IMR-90 (cell line): ENCODE measurements around the gene SEC16B. TPM values are rescaled to one million over a fixed set of nuclear protein-coding genes. Genes with fewer than 3 reads are reported as not detected.

Source experiments
- ATAC-seq: fragments of 200-7000 bp; cut with Tn5 transposase; 2 replicates; pipeline ENCODE4 v1.9.1; 2020; ENCODE audit warnings: low read depth, mild to moderate bottlenecking, moderate library complexity
- BruUV-seq: library from RNA; stranded (reverse); fragments of 400-500 nt; replicated peaks from 2 replicates; lab custom pipeline; 2021; lab: Mats Ljungman, UMichigan
- CTCF ChIA-PET: fragments of 300-600 bp; formaldehyde crosslinking; extraction: SDS; loops from one replicate; lab custom pipeline; 2021; ENCODE audit warnings: antibody characterized with exemption; lab: Yijun Ruan, JAX
- POLR2A ChIA-PET: fragments of 300-600 bp; sonication (Branson Sonifier 250); formaldehyde crosslinking; loops from one replicate; lab custom pipeline; 2022; ENCODE audit warnings: antibody characterized with exemption; ENCODE audit not compliant: unreplicated experiment; lab: Charles Lee
- DNase-seq: peaks from one replicate; pipeline ENCODE4 v3.0.0; 2013
- H2AFZ ChIP-seq: replicated peaks from 2 replicates; pipeline ENCODE3; 2013; ENCODE audit warnings: low read length, mild to moderate bottlenecking; ENCODE audit not compliant: poor library complexity
- H2AK5ac ChIP-seq: 2 replicates; pipeline ENCODE4 v1.6.1; 2013; ENCODE audit warnings: low read depth, low read length, inconsistent platforms
- H2AK9ac ChIP-seq: replicated peaks from 2 replicates; pipeline ENCODE3; 2013; ENCODE audit warnings: mild to moderate bottlenecking, low read depth, low read length, moderate library complexity; ENCODE audit not compliant: poor library complexity
- H2BK120ac ChIP-seq: 2 replicates; pipeline ENCODE4 v1.6.1; 2013; ENCODE audit warnings: low read depth, low read length, inconsistent platforms
- H2BK15ac ChIP-seq: 3 replicates; pipeline ENCODE4 v1.6.1; 2013; ENCODE audit warnings: low read depth, low read length, inconsistent platforms
- H2BK20ac ChIP-seq: 2 replicates; pipeline ENCODE4 v1.6.1; 2013; ENCODE audit warnings: low read depth, mild to moderate bottlenecking, inconsistent platforms, low read length, moderate library complexity
- H2BK5ac ChIP-seq: 2 replicates; pipeline ENCODE4 v1.6.1; 2013; ENCODE audit warnings: mild to moderate bottlenecking, low read depth, low read length, inconsistent platforms; ENCODE audit not compliant: poor library complexity, severe bottlenecking
- H3K14ac ChIP-seq: replicated peaks from 2 replicates; pipeline ENCODE4 v1.6.1; 2013; ENCODE audit warnings: low read depth, low read length, inconsistent platforms
- H3K18ac ChIP-seq: 2 replicates; pipeline ENCODE4 v1.6.1; 2013; ENCODE audit warnings: low read depth, low read length, control low read depth
- H3K23ac ChIP-seq: 2 replicates; pipeline ENCODE4 v1.6.1; 2013; ENCODE audit warnings: low read depth, low read length, inconsistent platforms
- H3K27ac ChIP-seq: 2 replicates; pipeline ENCODE4 v1.5.1; 2013; ENCODE audit warnings: mild to moderate bottlenecking, control low read depth, low read length; ENCODE audit not compliant: insufficient read depth
- H3K27me3 ChIP-seq: 2 replicates; pipeline ENCODE4 v1.6.1; 2013; ENCODE audit warnings: low read length; ENCODE audit not compliant: control insufficient read depth, insufficient read depth
- H3K36me3 ChIP-seq: 2 replicates; pipeline ENCODE4 v1.6.1; 2013; ENCODE audit warnings: low read length, mixed read lengths; ENCODE audit not compliant: control insufficient read depth, insufficient read depth
- H3K4ac ChIP-seq: 2 replicates; pipeline ENCODE4 v1.6.1; 2013; ENCODE audit warnings: low read depth, low read length, inconsistent platforms
- H3K4me1 ChIP-seq: 2 replicates; pipeline ENCODE4 v1.6.1; 2013; ENCODE audit warnings: low read length, mixed read lengths; ENCODE audit not compliant: control insufficient read depth, insufficient read depth
- H3K4me2 ChIP-seq: 2 replicates; pipeline ENCODE4 v1.6.1; 2013; ENCODE audit warnings: low read depth, mild to moderate bottlenecking, control low read depth, low read length, moderate library complexity
- H3K4me3 ChIP-seq: 2 replicates; pipeline ENCODE4 v1.5.1; 2013; ENCODE audit warnings: low read depth, mild to moderate bottlenecking, control low read depth, low read length, moderate library complexity; ENCODE audit not compliant: insufficient read depth
- H3K56ac ChIP-seq: 2 replicates; pipeline ENCODE4 v1.6.1; 2013; ENCODE audit warnings: low read length, inconsistent platforms; ENCODE audit not compliant: insufficient read depth; ENCODE audit errors: extremely low read depth
- H3K79me1 ChIP-seq, 2 experiments: 2 replicates each; pipeline ENCODE4 v1.6.1; 2013; ENCODE audit warnings: low read length in 2 of 2, inconsistent platforms in 1 of 2, low read depth in 1 of 2
- H3K9ac ChIP-seq: 2 replicates; pipeline ENCODE4 v1.6.1; 2013; ENCODE audit warnings: low read depth, low read length, control low read depth
- H3K9me1 ChIP-seq: 2 replicates; pipeline ENCODE4 v1.6.1; 2013; ENCODE audit warnings: low read length, inconsistent platforms; ENCODE audit not compliant: insufficient read depth
- H3K9me3 ChIP-seq: 2 replicates; pipeline ENCODE4 v1.6.1; 2013; ENCODE audit warnings: low read length; ENCODE audit not compliant: control insufficient read depth, insufficient read depth
- H4K20me1 ChIP-seq: 2 replicates; pipeline ENCODE4 v1.6.1; 2013; ENCODE audit warnings: low read length, inconsistent platforms; ENCODE audit not compliant: insufficient read depth
- H4K5ac ChIP-seq: 2 replicates; pipeline ENCODE4 v1.6.1; 2013; ENCODE audit warnings: mild to moderate bottlenecking, low read depth, low read length, control low read depth
- H4K8ac ChIP-seq, 2 experiments: 2 replicates each; pipeline ENCODE4 v1.6.1; 2013; ENCODE audit warnings: low read depth in 2 of 2, low read length in 2 of 2, control low read depth in 1 of 2, inconsistent platforms in 1 of 2
- H4K91ac ChIP-seq: 2 replicates; pipeline ENCODE4 v1.6.1; 2013; ENCODE audit warnings: low read depth, low read length, inconsistent platforms; ENCODE audit not compliant: insufficient read depth
- CTCF ChIP-seq: conservative IDR thresholded peaks from 2 replicates; pipeline ENCODE4 v1.5.1; 2012; ENCODE audit warnings: mild to moderate bottlenecking, low read depth, low read length, improper control_type of control experiment
- NFE2L2 ChIP-seq: fragments of 150-350 bp; IDR thresholded peaks from 2 replicates; pipeline ENCODE4 v1.6.1; 2016; ENCODE audit warnings: low read depth, mild to moderate bottlenecking, low read length
- RCOR1 ChIP-seq: IDR thresholded peaks from 2 replicates; pipeline ENCODE4 v1.6.1; 2012; ENCODE audit warnings: mild to moderate bottlenecking, low read length, improper control_type of control experiment; ENCODE audit not compliant: insufficient replicate concordance
- WGBS, 2 experiments: methylation state at CpG; one replicate each; pipeline versions ENCODE4 v1.1.5 to v1.1.7; 2013; ENCODE audit warnings: missing lambda C conversion rate in 2 of 2; ENCODE audit not compliant: insufficient read length in 1 of 2; ENCODE audit errors: extremely low coverage in 2 of 2; 5-methylcytosine and 5-hydroxymethylcytosine counted together
- dilution Hi-C: fragments of 300-500 bp; cut with HindIII; formaldehyde crosslinking; loops from one replicate; pipeline ENCODE4 v1.14.3; 2018; ENCODE audit warnings: low sequenced_read_pairs; ENCODE audit not compliant: unreplicated experiment
- in situ Hi-C: fragments of 300-500 bp; cut with MboI; formaldehyde crosslinking; loops from 3 replicates; pipeline ENCODE4 v1.14.3; 2019; ENCODE audit warnings: low sequenced_read_pairs, inconsistent platforms, mixed read lengths
- intact Hi-C: fragments of 100-400 bp; cut with micrococcal nuclease; formaldehyde crosslinking; loops from 2 replicates; pipeline ENCODE4 v1.10.0; 2022
- polyA plus RNA-seq, 3 experiments: library from polyadenylated mRNA; depleted of rRNA; stranded (reverse); fragments of >200 nt; gene quantifications; 2 replicates each; pipeline ENCODE4 v1.2.3, GENCODE V29; 2012; ENCODE audit warnings: low replicate concordance in 1 of 3
- total RNA-seq: library from RNA; depleted of rRNA; stranded (reverse); fragments of >200 nt; gene quantifications from 2 replicates; pipeline ENCODE4 v1.2.3, GENCODE V29; 2012

SEC16B gene
- total and polyA plus RNA-seq, 2 of the 4 experiments (the other 2 are of a cell fraction), result 4.3 TPM

GRCh38 chr1:177905686-177906085 lies 64.2 kb downstream of the SEC16B start:
- Histone ChIP-seq H2AFZ (no peak overlapping the region), H2BK20ac (no peak overlapping the region), H3K18ac (no peak overlapping the region), H3K27me3 (peaks cover 19% of the 10 kb centered on the region), H3K4me2 (no peak overlapping the region), H4K5ac (no peak overlapping the region), H2BK15ac (no peak overlapping the region), H3K4me1 (no peaks in the 10 kb centered on the region), H2BK120ac (no peak overlapping the region), H3K9me1 (peaks cover 1% of the 10 kb centered on the region; the same call in 1 of the 2 replicates), H3K56ac (no peak overlapping the region), H4K91ac (no peak overlapping the region), H3K9me3 (no peaks in the 10 kb centered on the region; the same call in 1 of the 2 replicates), H2AK9ac (no peak overlapping the region), H3K4ac (no peak overlapping the region), H2AK5ac (no peak overlapping the region), H3K79me1 (no peaks in the 10 kb centered on the region), H2BK5ac (no peak overlapping the region), H3K9ac (no peak overlapping the region), H4K20me1 (no peaks in the 10 kb centered on the region), H3K27ac (no peak overlapping the region), H3K14ac (no peak overlapping the region), H4K8ac (no peak overlapping the region), H3K4me3 (no peak overlapping the region), H3K23ac (no peak overlapping the region), H3K36me3 (no peaks in the 10 kb centered on the region)
- ChIA-PET POLR2A (interaction anchor here (0.5 kb wide), 1 partner anchor 497 kb away, joined by 12 read pairs; no protein-coding TSS in a partner anchor), CTCF (interaction anchor here (1.1 kb wide), 1 partner anchor 8 kb away, joined by 3 read pairs; no protein-coding TSS in a partner anchor)
- intact Hi-C loops, result no loop called here
- ATAC-seq, result no peak
- in situ Hi-C loops, result no loop called here
- no TSS peak for BruUV-seq
- WGBS, 2 experiments, result no CpG with 5 or more reads among the region's 1 CpG
- no peak for TF ChIP-seq CTCF
- TF ChIP-seq RCOR1, result no peak
- no peak for TF ChIP-seq NFE2L2
- dilution Hi-C loops, result no loop called here
- DNase-seq, result no peak
